ENCODE results near the gene MYO5C.

The MYO5C gene

GRCh38 chr15:52143873-52144272 lies 151.7 kb downstream of the MYO5C start:
- DNase-seq (ENCODE audit: extremely low read depth, low read depth): peak; percentile 28

More at GRCh38 chr15:52143873-52144272, 151.7 kb downstream of the MYO5C start:
- TF ChIP-seq CTCF (IDR thresholded peaks at IDR 0.05; ENCODE audit: low read depth, low read length): no peak

All from AG09319 (cell line).